ENCODE results near the gene ISCU. TPM values are rescaled to one million over a fixed set of nuclear protein-coding genes. Genes with fewer than 3 reads are reported as not detected.
"Not testable (repeated sequence)": the region's sequence is repeated elsewhere in the genome, so short reads cannot be mapped to it uniquely, and the experiment has no call there.

Gene ISCU
- total RNA-seq, 1 experiment from 2014 or later = 119 TPM

- no peak for DNase-seq (ENCODE audit: low spot score)
These were observed 18.7 kb upstream of the ISCU start for GRCh38 chr12:108543652-108544051.

DNA sequence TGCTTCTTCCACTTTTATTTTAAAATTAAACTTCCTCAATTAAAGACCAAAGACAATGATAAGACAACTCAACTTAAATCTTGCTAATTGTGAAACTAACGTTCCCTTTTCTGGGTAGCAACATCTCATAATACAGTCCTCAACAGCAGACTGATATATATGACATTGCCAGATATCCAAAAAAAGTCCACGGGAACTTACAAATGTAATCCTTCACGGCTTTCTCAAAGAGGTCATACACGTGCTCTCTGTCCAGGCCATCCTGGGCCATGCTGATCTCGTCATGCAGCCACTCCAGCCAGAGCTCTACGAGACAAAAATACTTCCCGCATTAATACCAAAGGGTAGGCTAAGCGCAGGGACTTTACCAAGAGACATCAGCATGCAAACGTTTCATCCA lies 14.7 kb upstream of the ISCU start:
- no peak for DNase-seq (ENCODE audit: low spot score)

DNA sequence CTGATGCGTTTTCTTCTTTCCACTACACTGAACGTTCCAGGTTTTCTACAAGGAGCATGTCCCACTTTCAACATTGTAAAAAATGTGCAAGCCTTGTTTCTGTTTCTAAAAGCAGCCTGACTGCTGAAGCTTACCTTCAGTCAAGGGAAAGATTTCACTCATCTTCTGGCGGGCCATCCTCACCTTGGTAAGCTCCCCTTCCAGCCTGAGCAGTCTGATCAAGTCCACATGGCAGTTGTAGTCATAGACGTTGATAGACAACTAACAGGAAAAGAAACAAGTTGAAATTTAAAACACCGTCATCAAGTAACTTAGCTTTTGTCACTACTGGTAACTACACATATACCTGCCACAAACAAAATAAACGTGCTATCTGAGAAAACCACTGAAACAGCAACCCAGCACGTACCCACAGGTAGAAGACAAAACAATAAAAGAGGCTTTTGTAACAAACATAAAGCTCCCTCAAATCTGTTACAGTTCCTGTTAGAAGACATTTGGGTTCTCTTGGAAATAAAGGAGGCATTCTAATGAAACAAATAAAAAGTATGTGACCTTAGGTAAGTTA lies 13.4 kb upstream of the ISCU start:
- no peak for DNase-seq (ENCODE audit: low spot score)

GRCh38 chr12:108551535-108551934 lies 10.9 kb upstream of the ISCU start:
- DNase-seq (ENCODE audit: low spot score) = no peak

GRCh38 chr12:108553799-108554198 lies 8.6 kb upstream of the ISCU start:
- no peak for DNase-seq (ENCODE audit: low spot score)

GRCh38 chr12:108555383-108555782 lies 7.0 kb upstream of the ISCU start:
- not testable (repeated sequence) for DNase-seq (ENCODE audit: low spot score)

DNA sequence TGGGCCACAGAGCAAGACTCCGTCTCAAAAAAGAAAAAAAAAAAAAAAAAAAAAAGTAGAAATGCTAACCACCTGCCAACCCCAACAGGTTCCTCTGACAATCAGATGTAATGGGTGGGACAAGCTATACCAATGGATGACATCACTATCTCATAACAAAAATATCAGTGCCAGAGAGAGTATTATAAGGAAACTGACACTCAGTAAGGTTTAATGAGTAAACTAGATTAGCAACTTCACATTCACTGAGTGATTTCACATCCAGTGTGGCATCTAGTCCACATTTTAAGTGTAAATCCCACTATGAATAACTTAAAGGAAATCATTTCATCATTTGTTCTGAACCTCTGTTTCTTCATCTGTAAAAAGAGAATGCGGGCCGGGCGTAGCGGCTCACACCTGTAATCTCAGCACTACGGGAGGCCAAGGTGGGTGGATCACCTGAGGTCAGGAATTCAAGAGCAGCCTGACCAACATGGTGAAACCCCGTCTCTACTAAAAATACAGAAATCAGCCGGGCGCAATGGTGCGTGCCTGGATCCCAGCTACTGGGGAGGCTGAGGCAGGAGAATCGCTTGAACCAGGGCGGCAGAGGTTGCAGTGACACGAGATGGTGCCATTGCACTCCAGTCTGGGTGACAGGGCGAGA lies 3.3 kb upstream of the ISCU start:
- no peak for DNase-seq (ENCODE audit: low spot score)

DNA sequence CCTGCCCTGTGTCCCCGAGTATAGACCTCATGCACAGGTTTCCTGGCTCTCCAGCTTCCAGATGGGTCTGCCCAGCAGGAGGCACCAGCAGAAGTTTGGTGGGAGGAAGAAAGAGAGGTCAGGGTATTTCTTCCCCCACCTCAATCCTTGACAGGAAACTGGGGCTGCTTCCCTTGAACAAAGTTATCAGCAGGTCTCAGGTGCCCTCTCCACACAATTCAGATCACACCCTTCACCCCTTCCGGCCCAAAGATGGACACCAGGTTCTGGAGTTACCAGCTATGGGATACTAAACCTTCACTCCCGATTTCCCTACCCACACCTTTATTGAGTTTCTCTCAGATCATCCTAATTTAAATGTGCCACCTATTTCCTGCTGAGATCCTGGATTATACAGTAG lies 2.6 kb upstream of the ISCU start:
- no peak for DNase-seq (ENCODE audit: low spot score)

DNA sequence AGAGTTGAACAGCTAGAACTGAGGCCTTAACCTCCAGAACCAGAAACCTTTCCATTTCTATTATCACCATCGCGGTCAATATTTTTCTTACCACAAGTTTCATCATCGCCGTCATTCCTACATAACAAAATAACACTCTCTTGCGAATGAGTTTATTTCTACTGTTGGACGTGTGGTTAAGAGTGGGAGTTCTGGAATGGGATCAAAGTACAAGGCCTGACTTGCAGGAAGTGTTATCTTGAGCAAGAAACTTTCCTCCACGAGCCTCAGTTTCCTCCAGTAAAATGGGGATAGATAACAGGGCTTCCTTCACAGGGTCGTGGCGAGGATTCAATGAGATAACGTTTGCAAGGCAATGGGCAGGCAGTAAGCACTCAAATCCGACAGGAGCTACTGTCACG lies 2.1 kb upstream of the ISCU start:
- DNase-seq (ENCODE audit: low spot score) = no peak

DNA sequence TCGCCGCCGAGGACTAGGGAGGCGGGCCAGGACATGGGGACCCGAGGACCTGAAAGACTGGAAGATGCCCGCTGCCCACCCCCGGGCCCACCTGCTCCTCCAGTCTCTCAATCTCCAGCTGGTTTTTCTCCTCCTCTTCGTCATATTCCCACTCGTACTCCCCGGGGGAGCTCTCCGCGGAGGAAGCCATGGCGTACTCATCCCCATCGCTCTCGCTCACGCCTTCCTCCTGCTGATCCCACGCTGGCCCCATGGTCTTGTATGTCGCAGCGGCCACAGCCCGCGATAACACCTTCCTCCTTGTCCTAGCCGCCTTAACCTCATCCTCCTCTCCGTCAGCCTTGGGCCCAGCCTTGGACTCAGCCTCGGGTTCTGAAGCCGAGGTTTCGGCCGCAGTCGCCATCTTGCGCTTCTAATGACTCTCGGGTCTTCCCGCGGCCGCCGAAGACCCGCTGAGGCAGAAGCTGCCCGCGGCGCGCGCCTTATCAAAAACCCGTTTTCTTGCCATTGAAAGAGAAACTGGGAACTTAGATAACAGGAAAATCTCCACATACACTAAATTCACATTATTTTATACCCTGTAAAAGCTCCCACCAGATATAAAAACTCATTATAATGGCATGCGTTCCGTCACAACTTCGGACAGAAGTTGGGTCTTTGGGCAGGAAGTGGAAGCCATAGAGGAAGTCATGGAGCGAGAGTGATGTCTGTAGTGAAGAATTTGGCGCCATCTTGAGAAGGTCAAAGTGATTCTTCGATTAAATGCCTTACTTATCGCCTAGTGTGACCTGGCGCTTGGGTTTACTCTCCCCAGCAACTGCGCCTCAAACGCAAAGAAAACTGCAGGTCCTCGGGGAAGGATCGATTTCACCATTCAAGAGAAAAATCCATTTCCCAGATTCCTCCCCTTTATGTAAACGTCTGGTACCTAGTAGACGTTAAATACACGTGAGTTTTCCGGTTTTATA lies 1.4 kb upstream of the ISCU start, which contains the start of gene SART3:
TSS of gene SART3 (minus strand) at position 422 of the 968 bp plus-strand sequence. CDS start at position 403, 19 bp downstream.
- DNase-seq (ENCODE audit: low spot score) = peak; percentile 88

- no peak for DNase-seq (ENCODE audit: low spot score)
These were observed 496 bp upstream of the ISCU start for GRCh38 chr12:108561852-108562347.

DNA sequence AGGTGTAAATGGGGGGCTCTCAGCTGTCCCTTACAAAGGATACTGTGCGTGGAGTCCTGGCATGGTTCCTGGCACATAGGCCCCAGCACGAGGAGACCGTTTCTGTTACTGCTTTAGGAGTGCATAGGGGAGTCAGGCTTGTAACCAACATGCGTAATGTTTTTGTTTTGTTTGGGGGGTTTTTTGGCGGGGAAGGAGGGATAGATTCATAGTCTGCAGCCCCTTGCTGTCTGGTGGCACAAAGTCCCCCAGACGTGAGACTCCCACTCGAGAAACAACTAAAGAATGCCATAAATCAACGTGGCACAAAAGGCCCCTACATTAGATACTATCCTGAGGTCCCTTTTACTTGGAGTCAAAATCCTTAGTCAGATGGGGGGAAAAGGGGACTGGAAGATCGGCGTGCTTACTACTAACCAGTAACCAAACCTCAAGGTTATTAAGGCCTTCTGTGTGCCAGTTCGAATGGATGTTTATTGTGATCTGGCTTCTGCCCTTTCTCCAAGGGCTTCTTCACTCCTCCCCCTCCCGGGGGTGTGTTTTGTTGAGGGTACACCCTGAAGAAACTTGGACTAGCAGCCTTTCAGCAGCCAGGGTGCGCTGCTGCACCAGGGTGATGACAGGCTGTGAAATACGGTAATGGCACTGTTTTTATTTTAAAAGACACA lies 874 bp downstream of the ISCU start:
- DNase-seq (ENCODE audit: low spot score) = peak; percentile 87

DNA sequence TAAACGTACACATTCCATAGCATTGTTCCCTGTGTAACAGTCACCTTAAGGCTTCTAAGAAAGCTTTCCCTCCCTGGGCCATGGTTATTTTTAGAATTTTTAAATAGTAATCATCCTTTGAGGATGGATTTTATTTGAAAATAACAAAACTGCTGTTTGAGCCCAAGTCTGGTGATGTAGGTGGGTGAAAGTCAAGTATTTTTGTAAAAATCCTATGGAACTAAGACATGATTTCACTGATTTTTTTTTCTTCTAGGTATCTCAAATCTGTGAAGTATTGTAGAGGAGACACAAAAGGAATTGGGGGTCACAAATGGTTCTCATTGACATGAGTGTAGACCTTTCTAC lies 1.4 kb downstream of the ISCU start:
- no peak for DNase-seq (ENCODE audit: low spot score)

- no peak for DNase-seq (ENCODE audit: low spot score)
These were observed 2.3 kb downstream of the ISCU start for GRCh38 chr12:108564724-108565123.

DNA sequence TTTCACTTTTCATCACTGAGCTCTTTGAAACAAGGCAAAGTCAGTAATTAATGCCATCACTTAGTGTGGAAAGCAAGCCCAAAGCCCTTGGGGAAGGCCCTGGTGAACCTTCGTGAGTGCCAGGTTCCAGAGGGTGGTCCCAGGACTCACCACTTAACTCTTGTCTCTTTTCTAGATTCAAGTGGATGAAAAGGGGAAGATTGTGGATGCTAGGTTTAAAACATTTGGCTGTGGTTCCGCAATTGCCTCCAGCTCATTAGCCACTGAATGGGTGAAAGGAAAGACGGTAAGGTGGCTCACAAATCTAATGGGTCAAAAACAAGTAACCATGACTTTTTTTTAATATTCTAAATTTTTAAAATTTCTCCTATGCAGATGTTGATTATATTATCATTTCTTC lies 2.8 kb downstream of the ISCU start:
- no peak for DNase-seq (ENCODE audit: low spot score)

DNA sequence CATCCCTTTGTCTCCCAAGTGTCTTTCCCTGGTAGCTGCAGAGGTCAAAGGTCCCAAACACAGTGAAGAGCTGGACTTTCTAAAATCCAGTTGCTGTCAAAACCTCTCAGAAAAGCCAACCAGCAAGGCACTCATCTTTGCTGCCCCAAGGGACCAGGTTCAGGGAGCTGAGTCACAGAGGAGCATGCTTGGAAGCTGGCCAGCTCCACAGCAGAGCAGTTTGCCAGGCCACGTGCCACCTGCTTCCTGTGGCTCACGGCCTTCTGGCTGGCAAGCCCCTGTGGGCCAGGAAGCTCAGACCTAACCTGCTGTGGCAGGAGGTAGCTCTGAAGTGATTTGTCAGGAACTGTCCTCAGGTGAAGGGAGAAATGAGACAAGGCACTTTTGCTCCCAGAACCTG lies 3.6 kb downstream of the ISCU start:
- peak; percentile 88 for DNase-seq (ENCODE audit: low spot score)

DNA sequence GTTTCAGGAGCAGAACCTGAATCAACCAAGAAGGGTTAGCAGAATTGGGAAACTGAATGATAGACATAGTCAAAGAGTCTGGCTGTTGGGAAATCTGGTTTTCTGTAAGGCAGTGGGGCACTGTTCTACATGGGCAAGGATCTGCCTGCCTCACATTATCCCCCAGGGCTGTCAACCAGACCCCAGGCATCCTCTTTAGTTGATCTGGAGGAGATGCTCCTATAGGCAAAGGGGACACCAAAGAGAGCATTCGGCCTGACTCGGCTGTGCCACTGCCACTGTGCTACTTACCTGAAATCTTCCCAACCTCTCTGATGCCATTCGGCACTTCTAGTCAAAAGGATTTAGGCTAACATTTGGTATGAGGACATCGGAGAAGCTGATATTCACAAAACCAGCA lies 4.1 kb downstream of the ISCU start:
- DNase-seq (ENCODE audit: low spot score) = no peak

DNA sequence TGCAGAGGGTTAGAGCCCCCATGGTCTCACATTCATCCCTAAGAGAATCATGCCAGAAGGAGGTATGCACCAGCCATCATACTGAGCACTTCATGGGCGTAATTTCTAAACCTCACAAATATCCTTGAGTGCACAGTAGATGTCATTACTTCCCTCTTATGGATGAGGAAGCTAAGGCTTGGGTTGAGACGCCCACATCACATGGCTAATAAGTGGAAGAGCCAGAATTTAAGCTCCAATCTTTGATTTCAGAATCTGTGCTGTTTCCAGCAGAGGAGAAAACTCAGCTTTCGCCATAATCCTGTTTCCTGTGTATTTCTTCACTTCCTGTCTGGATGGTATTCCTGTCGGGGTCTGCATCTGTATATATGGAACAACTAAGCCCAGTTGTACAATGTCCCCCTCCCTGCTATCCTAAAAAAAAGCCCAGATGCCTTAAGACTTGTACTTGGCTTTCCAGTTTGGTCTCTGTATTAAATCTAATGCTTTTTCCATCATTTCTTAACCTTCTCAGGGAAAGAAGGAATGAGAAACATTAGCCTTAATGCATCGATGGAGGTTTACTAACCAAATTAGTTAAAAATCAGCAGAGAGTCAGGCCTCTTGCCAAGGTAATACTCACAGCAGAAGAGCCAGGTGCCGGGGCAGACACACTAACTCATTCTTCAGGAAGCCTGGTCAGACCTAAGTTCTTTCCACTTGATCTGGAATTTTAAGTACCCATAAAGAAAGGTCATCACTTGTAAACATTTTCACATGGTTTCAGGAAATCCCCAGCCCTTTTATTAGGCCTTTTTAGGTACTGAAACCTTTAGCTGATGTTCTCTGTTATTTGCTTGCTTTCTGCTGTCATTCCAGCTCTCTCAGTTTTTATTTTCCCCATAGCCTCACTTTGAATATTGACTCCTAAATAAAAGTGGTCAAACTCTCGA lies 5.3 kb downstream of the ISCU start:
- DNase-seq (ENCODE audit: low spot score) = no peak

GRCh38 chr12:108568338-108569154 lies 6.2 kb downstream of the ISCU start:
- no peak for DNase-seq (ENCODE audit: low spot score)
